ENCODE results near the gene MMAB. TPM values are rescaled to one million over a fixed set of nuclear protein-coding genes. Genes with fewer than 3 reads are reported as not detected.

The MMAB gene
- total RNA-seq, 4 donors from 2014 or later, result 21.2 to 54.3 (median 25.6) TPM

- Histone ChIP-seq H3K4me1 (no peaks in the 10 kb centered on the region), H3K4me3 (no peak overlapping the region), H3K27ac (no peak overlapping the region), H3K9me3 (no peaks in the 10 kb centered on the region), H3K27me3 (no peaks in the 10 kb centered on the region), H3K36me3 (no peaks in the 10 kb centered on the region)
- intact Hi-C loops (cut with DNase I; ENCODE audit: low total_unique reads), result no loop called here
- no peak for TF ChIP-seq POLR2A (IDR thresholded peaks at IDR 0.05)
- TF ChIP-seq CTCF (IDR thresholded peaks at IDR 0.05 in 4 of 5, conservative IDR thresholded peaks at IDR 0.05 in 1 of 5), result no peak
- ATAC-seq, result no peak
- DNase-seq, result no peak
- in situ Hi-C loops (cut with MboI; ENCODE audit: low sequenced_read_pairs in 4 of 4), result no loop called here
Observed at GRCh38 chr12:109540526-109541412, 32.5 kb downstream of the MMAB start.

GRCh38 chr12:109539508-109539907 is 33.8 kb downstream of the MMAB start:
- ATAC-seq (no peak), DNase-seq (no peak)
- Histone ChIP-seq H3K27ac (no peak overlapping the region), H3K9me3 (no peaks in the 10 kb centered on the region), H3K36me3 (peaks cover 0 to 11% of the 10 kb centered on the region in 2 donors), H3K4me1 (no peaks in the 10 kb centered on the region), H3K4me3 (no peak overlapping the region), H3K27me3 (no peaks in the 10 kb centered on the region)
- in situ Hi-C loops (cut with MboI; ENCODE audit: low sequenced_read_pairs in 4 of 4), result no loop called here
- TF ChIP-seq POLR2A (IDR thresholded peaks at IDR 0.05), result no peak
- TF ChIP-seq CTCF (IDR thresholded peaks at IDR 0.05 in 4 of 5, conservative IDR thresholded peaks at IDR 0.05 in 1 of 5), result no peak
- intact Hi-C loops (cut with DNase I; ENCODE audit: low total_unique reads), result no loop called here

- in situ Hi-C loops (cut with MboI; ENCODE audit: low sequenced_read_pairs in 4 of 4) (no loop called here), intact Hi-C loops (cut with DNase I; ENCODE audit: low total_unique reads) (no loop called here)
- no peak for TF ChIP-seq CTCF (IDR thresholded peaks at IDR 0.05 in 4 of 5, conservative IDR thresholded peaks at IDR 0.05 in 1 of 5)
- TF ChIP-seq POLR2A (IDR thresholded peaks at IDR 0.05), result no peak
- Histone ChIP-seq H3K4me1 (no peaks in the 10 kb centered on the region), H3K9me3 (no peaks in the 10 kb centered on the region), H3K4me3 (no peak overlapping the region), H3K36me3 (peaks cover 0 to 22% of the 10 kb centered on the region in 2 donors), H3K27ac (no peak overlapping the region), H3K27me3 (no peaks in the 10 kb centered on the region)
- ATAC-seq (no peak), DNase-seq (no peak)
Observed at GRCh38 chr12:109538191-109538863, 35.0 kb downstream of the MMAB start.

- ATAC-seq, result no peak
- intact Hi-C loops (cut with DNase I; ENCODE audit: low total_unique reads), result no loop called here
- H3K4me3 ChIP-seq, result no peak overlapping the region
Observed at GRCh38 chr12:109537136-109537535, 36.2 kb downstream of the MMAB start.

More at GRCh38 chr12:109537136-109537535, 36.2 kb downstream of the MMAB start:
- Histone ChIP-seq H3K4me1 (no peaks in the 10 kb centered on the region), H3K27ac (no peak overlapping the region), H3K9me3 (no peaks in the 10 kb centered on the region), H3K36me3 (peaks cover 0 to 34% of the 10 kb centered on the region in 2 donors), H3K27me3 (no peaks in the 10 kb centered on the region)
- in situ Hi-C loops (cut with MboI; ENCODE audit: low sequenced_read_pairs in 4 of 4), result no loop called here
- TF ChIP-seq POLR2A (IDR thresholded peaks at IDR 0.05), result no peak
- TF ChIP-seq CTCF (IDR thresholded peaks at IDR 0.05 in 4 of 5, conservative IDR thresholded peaks at IDR 0.05 in 1 of 5), result no peak
- DNase-seq, result no peak
